OCI-M2 (cell line): ENCODE results near the gene OGA.
"Not testable (repeated sequence)": the region's sequence is repeated elsewhere in the genome, so short reads cannot be mapped to it uniquely, and the experiment has no call there.

ENCODE experiments used
- DNase-seq: peaks from one replicate; lab custom pipeline; 2025; ENCODE audit not compliant: unreplicated experiment; lab: John Stamatoyannopoulos, UW

The OGA gene

DNA sequence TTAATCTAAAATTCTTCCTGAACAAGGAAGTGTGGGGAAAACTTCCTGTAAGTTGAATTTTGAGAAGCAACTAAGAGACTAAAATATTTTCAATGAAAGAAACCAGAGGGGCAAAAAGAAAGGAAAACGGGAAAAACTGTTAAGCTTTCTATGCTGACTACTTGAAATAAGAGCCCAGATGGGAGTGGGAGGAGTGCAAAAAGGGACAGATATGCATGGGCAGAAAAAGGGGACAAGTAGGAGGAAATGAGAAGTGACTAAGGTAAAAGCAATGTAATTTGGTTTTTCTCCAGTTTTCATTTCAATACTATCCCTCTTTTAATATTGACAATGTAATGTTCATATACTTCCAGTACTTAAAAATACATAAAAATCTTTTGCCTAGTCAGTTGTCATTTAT lies 11.1 kb downstream of the OGA start:
- no peak for DNase-seq

GRCh38 chr10:101803511-101803910 lies 14.7 kb downstream of the OGA start:
- DNase-seq, result no peak

- DNase-seq, result peak; percentile 68
Measured at GRCh38 chr10:101797403-101798059, 20.7 kb downstream of the OGA start.

DNA sequence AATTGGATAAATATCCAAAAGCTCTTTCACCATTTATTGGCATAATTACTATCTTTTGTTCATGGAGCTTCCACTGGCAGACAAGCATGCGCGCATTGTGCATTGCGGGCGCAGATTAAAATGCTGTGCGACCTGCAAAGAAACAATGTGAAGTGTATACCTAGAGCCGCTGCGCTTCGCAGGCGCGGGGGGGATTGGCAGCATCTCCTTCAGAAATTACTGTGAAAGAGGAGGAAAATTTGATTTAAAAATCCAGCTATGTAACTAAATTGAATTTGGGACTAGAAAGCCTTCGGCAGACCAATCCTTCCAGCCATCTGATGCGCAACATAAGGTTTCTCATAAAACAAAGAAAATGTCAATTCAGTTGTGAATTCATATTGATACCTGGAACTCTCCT lies 24.7 kb downstream of the OGA start:
- no peak for DNase-seq

GRCh38 chr10:101789686-101790085 lies 28.6 kb downstream of the OGA start:
- no peak for DNase-seq

DNA sequence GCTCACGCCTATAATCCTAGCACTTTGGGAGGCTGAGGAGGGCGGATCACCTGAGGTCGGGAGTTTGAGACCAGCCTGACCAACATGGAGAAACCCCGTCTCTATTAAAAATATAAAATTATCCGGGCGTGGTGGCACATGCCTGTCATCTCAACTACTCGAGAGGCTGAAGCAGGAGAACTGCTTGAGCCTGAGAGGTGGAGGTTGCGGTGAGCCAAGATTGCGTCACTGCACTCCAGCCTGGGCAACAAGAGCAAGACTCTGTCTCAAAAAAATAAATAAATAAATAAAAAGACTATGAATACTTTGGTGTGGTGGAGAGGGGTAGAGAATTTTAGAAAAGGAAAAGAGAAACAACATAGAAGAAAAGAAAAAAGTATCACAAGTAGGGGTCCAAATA lies 29.0 kb downstream of the OGA start:
- DNase-seq, result not testable (repeated sequence)

DNA sequence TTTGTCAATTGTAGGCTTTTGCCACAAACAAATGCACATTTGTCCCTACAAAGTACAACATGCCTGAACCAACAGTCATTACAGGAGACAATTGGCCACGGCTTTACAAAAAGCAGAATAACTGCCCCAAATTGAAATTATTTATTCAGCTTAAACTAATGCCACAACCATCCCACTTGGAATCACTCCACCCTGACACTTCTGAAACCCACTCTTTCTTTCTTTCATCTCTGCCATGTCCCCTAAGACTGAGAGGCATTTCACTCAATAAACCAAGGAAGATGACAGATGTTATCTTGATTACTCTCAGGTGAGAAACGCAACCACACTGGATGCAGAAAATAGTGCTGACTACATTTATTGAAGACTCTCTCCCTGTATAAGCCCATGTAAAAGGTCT lies 32.4 kb downstream of the OGA start:
- DNase-seq, result no peak

DNA sequence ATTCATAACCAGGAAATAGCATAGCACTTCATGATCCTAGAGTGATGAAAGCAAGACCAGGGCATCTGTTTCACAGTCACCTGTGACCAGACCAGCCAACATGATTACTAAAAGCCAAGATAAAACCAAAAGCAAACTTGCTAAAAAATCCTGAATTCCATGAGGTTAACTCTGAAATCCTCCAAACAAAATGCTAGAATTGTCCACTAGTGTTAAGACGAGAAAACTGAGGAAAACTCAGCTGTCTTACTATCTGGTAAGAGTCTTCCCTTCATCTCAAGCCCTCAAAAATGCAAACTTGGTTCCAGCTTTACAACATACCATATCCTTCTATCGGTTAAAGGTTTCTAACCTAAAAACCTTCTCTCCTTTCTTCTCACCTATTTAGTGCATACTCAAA lies 33.7 kb downstream of the OGA start:
- no peak for DNase-seq

DNA sequence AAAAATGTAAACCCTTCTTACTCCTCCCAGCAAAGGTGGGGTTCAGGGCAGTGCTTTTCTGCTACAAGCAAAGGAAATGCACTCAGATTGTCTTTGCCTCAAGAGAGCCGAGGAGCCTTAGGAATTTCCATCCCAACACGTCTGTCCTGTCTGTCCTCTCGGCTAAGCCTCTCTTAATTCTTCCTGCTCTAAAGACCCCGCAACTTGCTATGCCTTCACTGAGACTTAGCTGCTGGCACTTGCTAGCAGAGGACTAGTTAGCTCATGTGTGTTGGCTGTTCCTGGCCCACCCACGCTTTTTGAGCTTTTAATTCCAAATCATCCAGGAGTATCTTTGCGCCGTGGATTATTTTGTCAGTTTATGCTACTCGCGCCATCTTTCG lies 34.5 kb downstream of the OGA start:
- DNase-seq, result no peak

- peak; percentile 33 for DNase-seq
Measured at GRCh38 chr10:101782811-101783735, 35.2 kb downstream of the OGA start, which contains the start of gene NPM3. TSS of gene NPM3 (minus strand) at chr10:101783446. CDS start at chr10:101783390, 56 bp downstream.

- no peak for DNase-seq
Measured at GRCh38 chr10:101781984-101782810, 36.0 kb downstream of the OGA start.

DNA sequence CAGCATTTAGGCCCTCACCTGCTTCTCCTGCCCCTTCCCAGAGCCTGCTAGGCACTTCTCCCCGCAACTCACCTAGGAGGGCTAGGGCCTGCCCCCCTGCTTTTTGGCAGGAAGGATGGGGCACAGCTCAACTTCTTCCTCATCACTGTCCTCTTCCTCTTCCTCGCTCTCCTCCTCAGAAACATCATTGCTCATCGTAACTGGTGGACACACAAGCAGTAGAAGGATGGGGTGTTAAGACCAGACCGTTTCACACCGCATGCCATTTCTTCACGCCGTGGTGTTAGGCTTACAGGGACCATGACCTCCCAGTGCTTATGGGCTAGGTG lies 36.6 kb downstream of the OGA start:
- DNase-seq, result no peak

GRCh38 chr10:101780818-101781654 lies 37.2 kb downstream of the OGA start:
- no peak for DNase-seq

- DNase-seq, result no peak
Measured at GRCh38 chr10:101780187-101780817, 37.9 kb downstream of the OGA start.

- no peak for DNase-seq
Measured at GRCh38 chr10:101779544-101780186, 38.6 kb downstream of the OGA start.

DNA sequence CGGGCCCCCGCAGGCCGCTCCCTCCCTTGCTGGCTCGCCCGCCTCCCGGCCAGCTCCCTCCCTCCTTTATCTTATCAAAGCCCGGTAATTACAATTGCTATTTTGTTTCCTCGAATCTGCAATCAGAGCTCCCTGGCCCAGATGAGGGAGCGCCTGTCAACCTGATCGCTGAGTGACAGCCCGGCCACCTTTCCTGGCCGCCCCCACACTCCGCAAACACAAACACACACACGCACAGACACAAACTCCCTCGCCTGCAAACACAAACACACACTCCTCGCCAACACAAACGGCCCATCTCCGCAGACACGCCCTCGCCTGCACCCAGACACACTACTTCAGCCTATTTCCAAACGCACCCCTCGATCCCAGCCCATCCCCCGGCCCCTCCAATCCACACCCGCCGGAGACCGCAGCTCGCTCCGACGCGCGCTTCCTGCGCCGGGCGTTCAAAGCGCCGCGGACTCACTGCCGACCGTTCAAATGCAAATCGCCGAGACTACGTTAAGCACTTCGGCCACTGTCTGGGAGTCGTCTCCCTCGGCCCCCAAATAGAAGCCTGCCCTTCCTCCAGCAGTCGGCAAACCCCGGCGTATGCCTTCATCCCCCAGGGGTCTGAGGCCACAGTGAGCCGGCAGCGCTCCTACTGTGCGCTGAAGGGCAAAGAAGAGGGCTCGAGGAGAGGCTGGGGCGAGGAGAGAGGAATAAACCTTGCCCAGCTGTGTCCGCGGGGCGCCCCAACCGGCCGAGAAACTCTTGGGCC lies 39.3 kb downstream of the OGA start:
- no peak for DNase-seq

DNA sequence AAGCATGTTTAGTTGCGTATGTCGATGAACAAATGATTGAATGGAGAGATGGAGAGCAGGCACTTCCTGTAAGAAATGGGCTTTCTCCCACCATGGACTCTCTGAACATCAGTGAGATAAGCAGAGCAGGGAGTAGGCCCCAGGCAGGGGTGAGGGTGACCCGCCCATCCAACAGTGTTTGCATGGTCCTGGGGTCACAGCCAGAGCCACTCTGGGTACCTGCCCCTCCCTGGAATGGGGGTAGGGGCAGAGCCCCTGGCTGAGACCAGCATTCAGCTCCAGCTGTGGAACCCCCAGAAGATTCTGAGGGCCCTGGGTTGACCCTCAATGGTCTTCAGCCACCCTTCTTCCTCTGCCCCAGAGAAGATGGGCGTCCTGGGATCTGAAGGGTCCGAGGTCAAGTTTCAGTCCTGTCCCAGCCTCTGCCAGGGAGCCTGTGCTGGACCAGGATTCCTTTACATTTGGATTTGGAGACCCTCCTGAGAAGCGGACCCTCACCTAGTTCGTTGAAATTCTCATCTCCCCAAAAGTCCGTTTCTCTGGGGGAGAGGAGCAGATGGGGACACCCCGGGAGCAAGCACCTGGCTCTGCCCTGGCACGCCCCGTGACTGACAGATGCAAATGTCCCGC lies 40.0 kb downstream of the OGA start:
- no peak for DNase-seq

DNA sequence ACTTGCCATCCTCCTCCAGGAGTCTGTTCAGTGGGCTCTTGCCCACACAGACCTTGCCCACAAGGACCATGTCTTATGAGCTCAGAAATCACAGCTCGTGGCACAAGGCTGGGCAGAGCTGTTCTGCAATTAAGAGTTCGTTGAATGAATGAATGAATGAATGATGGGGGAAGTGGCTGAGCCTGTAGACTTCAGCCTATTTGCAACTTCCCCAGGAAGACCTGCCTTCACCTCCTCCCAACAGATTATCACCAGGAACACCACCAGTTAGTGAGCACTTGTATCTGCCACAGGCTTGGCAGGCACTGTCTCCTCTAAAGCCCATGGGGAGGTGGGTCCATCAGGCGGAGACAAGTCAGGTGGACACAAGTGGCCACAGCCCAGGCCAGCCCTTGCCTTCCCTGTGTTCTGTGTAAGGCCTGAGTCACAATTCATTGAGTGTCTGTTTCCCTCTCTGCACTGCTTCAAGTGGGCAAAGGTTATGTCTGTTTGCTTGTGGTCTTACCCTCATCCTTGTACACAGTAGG lies 40.6 kb downstream of the OGA start:
- DNase-seq, result no peak
